ENCODE results near the gene PDE6B.
"Not testable (repeated sequence)": the region's sequence is repeated elsewhere in the genome, so short reads cannot be mapped to it uniquely, and the experiment has no call there.

PDE6B gene

GRCh38 chr4:633976-634598 lies 8.7 kb downstream of the PDE6B start:
- H3K4me3 ChIP-seq (ENCODE audit: low read length), result no peak overlapping the region
- no peaks in the 10 kb centered on the region for H3K4me1 ChIP-seq (ENCODE audit: control insufficient read depth, insufficient read depth, low read length)
- H3K9ac ChIP-seq (ENCODE audit: low read length), result no peak overlapping the region
- H3K9me3 ChIP-seq (ENCODE audit: control insufficient read depth, low read length), result no peaks in the 10 kb centered on the region
- DNase-seq (ENCODE audit: low read depth), result no peak
- H3K27me3 ChIP-seq (replicated peaks; ENCODE audit: control insufficient read depth, insufficient read depth, low read length), result peaks cover 10% of the 10 kb centered on the region
- no peaks in the 10 kb centered on the region for H3K36me3 ChIP-seq (ENCODE audit: control insufficient read depth, insufficient read depth, low read length, severe bottlenecking)

GRCh38 chr4:634599-634985 lies 9.2 kb downstream of the PDE6B start:
- no peaks in the 10 kb centered on the region for H3K9me3 ChIP-seq (ENCODE audit: control insufficient read depth, low read length)
- no peaks in the 10 kb centered on the region for H3K4me1 ChIP-seq (ENCODE audit: control insufficient read depth, insufficient read depth, low read length)
- H3K4me3 ChIP-seq (ENCODE audit: low read length), result no peak overlapping the region
- peaks cover 9% of the 10 kb centered on the region for H3K27me3 ChIP-seq (replicated peaks; ENCODE audit: control insufficient read depth, insufficient read depth, low read length)
- H3K36me3 ChIP-seq (ENCODE audit: control insufficient read depth, insufficient read depth, low read length, severe bottlenecking), result no peaks in the 10 kb centered on the region
- H3K9ac ChIP-seq (ENCODE audit: low read length), result no peak overlapping the region
- DNase-seq (ENCODE audit: low read depth), result no peak

- H3K27me3 ChIP-seq (replicated peaks; ENCODE audit: control insufficient read depth, insufficient read depth, low read length); DNase-seq (ENCODE audit: low read depth); H3K36me3 ChIP-seq (ENCODE audit: control insufficient read depth, insufficient read depth, low read length, severe bottlenecking); H3K9ac ChIP-seq (ENCODE audit: low read length); H3K9me3 ChIP-seq (ENCODE audit: control insufficient read depth, low read length); H3K4me1 ChIP-seq (ENCODE audit: control insufficient read depth, insufficient read depth, low read length); H3K4me3 ChIP-seq (ENCODE audit: low read length): not testable (repeated sequence)
Observed at GRCh38 chr4:635066-635835, 9.9 kb downstream of the PDE6B start.

- Histone ChIP-seq H3K4me3 (ENCODE audit: low read length) (no peak overlapping the region), H3K36me3 (ENCODE audit: control insufficient read depth, insufficient read depth, low read length, severe bottlenecking) (no peaks in the 10 kb centered on the region), H3K9ac (ENCODE audit: low read length) (no peak overlapping the region), H3K9me3 (ENCODE audit: control insufficient read depth, low read length) (no peaks in the 10 kb centered on the region), H3K4me1 (ENCODE audit: control insufficient read depth, insufficient read depth, low read length) (no peaks in the 10 kb centered on the region), H3K27me3 (replicated peaks; ENCODE audit: control insufficient read depth, insufficient read depth, low read length) (peaks cover 9% of the 10 kb centered on the region)
- DNase-seq (ENCODE audit: low read depth), result no peak
Observed at GRCh38 chr4:635851-636627, 10.7 kb downstream of the PDE6B start.

- Histone ChIP-seq H3K36me3 (ENCODE audit: control insufficient read depth, insufficient read depth, low read length, severe bottlenecking) (no peaks in the 10 kb centered on the region), H3K9me3 (ENCODE audit: control insufficient read depth, low read length) (peaks cover under 1% of the 10 kb centered on the region), H3K4me1 (ENCODE audit: control insufficient read depth, insufficient read depth, low read length) (no peaks in the 10 kb centered on the region), H3K27me3 (replicated peaks; ENCODE audit: control insufficient read depth, insufficient read depth, low read length) (peaks cover 9% of the 10 kb centered on the region), H3K9ac (ENCODE audit: low read length) (no peak overlapping the region), H3K4me3 (ENCODE audit: low read length) (no peak overlapping the region)
- no peak for DNase-seq (ENCODE audit: low read depth)
Observed at GRCh38 chr4:636628-637159, 11.3 kb downstream of the PDE6B start.

- Histone ChIP-seq H3K9ac (ENCODE audit: low read length) (no peak overlapping the region), H3K4me3 (ENCODE audit: low read length) (no peak overlapping the region), H3K9me3 (ENCODE audit: control insufficient read depth, low read length) (peaks cover 4% of the 10 kb centered on the region), H3K36me3 (ENCODE audit: control insufficient read depth, insufficient read depth, low read length, severe bottlenecking) (no peaks in the 10 kb centered on the region), H3K4me1 (ENCODE audit: control insufficient read depth, insufficient read depth, low read length) (no peaks in the 10 kb centered on the region), H3K27me3 (replicated peaks; ENCODE audit: control insufficient read depth, insufficient read depth, low read length) (peaks cover 9% of the 10 kb centered on the region)
- no peak for DNase-seq (ENCODE audit: low read depth)
Observed at GRCh38 chr4:637536-638280, 12.3 kb downstream of the PDE6B start.

- not testable (repeated sequence) for H3K4me1 ChIP-seq (ENCODE audit: control insufficient read depth, insufficient read depth, low read length); H3K9ac ChIP-seq (ENCODE audit: low read length); H3K36me3 ChIP-seq (ENCODE audit: control insufficient read depth, insufficient read depth, low read length, severe bottlenecking); H3K4me3 ChIP-seq (ENCODE audit: low read length); H3K27me3 ChIP-seq (replicated peaks; ENCODE audit: control insufficient read depth, insufficient read depth, low read length); DNase-seq (ENCODE audit: low read depth); H3K9me3 ChIP-seq (ENCODE audit: control insufficient read depth, low read length)
Observed at GRCh38 chr4:642366-642765, 17.0 kb downstream of the PDE6B start.

- Histone ChIP-seq H3K36me3 (ENCODE audit: control insufficient read depth, insufficient read depth, low read length, severe bottlenecking) (no peaks in the 10 kb centered on the region), H3K9ac (ENCODE audit: low read length) (no peak overlapping the region), H3K27me3 (replicated peaks; ENCODE audit: control insufficient read depth, insufficient read depth, low read length) (peaks cover 23% of the 10 kb centered on the region), H3K9me3 (ENCODE audit: control insufficient read depth, low read length) (peaks cover 4% of the 10 kb centered on the region), H3K4me3 (ENCODE audit: low read length) (no peak overlapping the region), H3K4me1 (ENCODE audit: control insufficient read depth, insufficient read depth, low read length) (no peaks in the 10 kb centered on the region)
- DNase-seq (ENCODE audit: low read depth), result peak; percentile 25
Observed at GRCh38 chr4:646460-646859, 21.1 kb downstream of the PDE6B start.

- Histone ChIP-seq H3K9me3 (ENCODE audit: control insufficient read depth, low read length) (no peaks in the 10 kb centered on the region), H3K36me3 (ENCODE audit: control insufficient read depth, insufficient read depth, low read length, severe bottlenecking) (no peaks in the 10 kb centered on the region), H3K4me3 (ENCODE audit: low read length) (no peak overlapping the region), H3K9ac (ENCODE audit: low read length) (no peak overlapping the region), H3K4me1 (ENCODE audit: control insufficient read depth, insufficient read depth, low read length) (no peaks in the 10 kb centered on the region), H3K27me3 (replicated peaks; ENCODE audit: control insufficient read depth, insufficient read depth, low read length) (peaks cover 25% of the 10 kb centered on the region)
- DNase-seq (ENCODE audit: low read depth), result no peak
Observed at GRCh38 chr4:647481-647880, 22.1 kb downstream of the PDE6B start.

GRCh38 chr4:648579-649292 lies 23.4 kb downstream of the PDE6B start:
- Histone ChIP-seq H3K4me3 (ENCODE audit: low read length) (no peak overlapping the region), H3K4me1 (ENCODE audit: control insufficient read depth, insufficient read depth, low read length) (no peaks in the 10 kb centered on the region), H3K9me3 (ENCODE audit: control insufficient read depth, low read length) (no peaks in the 10 kb centered on the region), H3K9ac (ENCODE audit: low read length) (no peak overlapping the region), H3K27me3 (replicated peaks; ENCODE audit: control insufficient read depth, insufficient read depth, low read length) (peaks cover 32% of the 10 kb centered on the region), H3K36me3 (ENCODE audit: control insufficient read depth, insufficient read depth, low read length, severe bottlenecking) (no peaks in the 10 kb centered on the region)
- no peak for DNase-seq (ENCODE audit: low read depth)
